Memory B cell (primary cell): Measurements from ENCODE around the gene CACNA2D4.

Source experiments
- ATAC-seq: fragments of 150-1000 bp; cut with Tn5 transposase; 2 replicates; pipeline ENCODE4 v1.10.0; 2021; ENCODE audit warnings: low read depth, mild to moderate bottlenecking, moderate library complexity
- DNase-seq, 2 donors: peaks; one replicate each; pipeline ENCODE4 v3.0.0; 2022; ENCODE audit warnings: low spot score in 2 of 2
- H3K27ac Mint-ChIP-seq: one replicate; pipeline ENCODE4 v1.8.0; 2022; ENCODE audit warnings: mild to moderate bottlenecking, moderate library complexity, mixed read lengths
- H3K27me3 Mint-ChIP-seq: one replicate; pipeline ENCODE4 v1.8.0; 2022; ENCODE audit warnings: mixed read lengths
- H3K36me3 Mint-ChIP-seq: one replicate; pipeline ENCODE4 v1.8.0; 2022; ENCODE audit warnings: mild to moderate bottlenecking, mixed read lengths
- H3K4me1 Mint-ChIP-seq: one replicate; pipeline ENCODE4 v1.8.0; 2022; ENCODE audit warnings: mixed read lengths
- H3K4me3 Mint-ChIP-seq: one replicate; pipeline ENCODE4 v1.8.0; 2022; ENCODE audit warnings: mild to moderate bottlenecking, moderate library complexity, mixed read lengths
- H3K9me3 Mint-ChIP-seq: one replicate; pipeline ENCODE4 v1.8.0; 2022; ENCODE audit warnings: mixed read lengths

The CACNA2D4 gene

DNA sequence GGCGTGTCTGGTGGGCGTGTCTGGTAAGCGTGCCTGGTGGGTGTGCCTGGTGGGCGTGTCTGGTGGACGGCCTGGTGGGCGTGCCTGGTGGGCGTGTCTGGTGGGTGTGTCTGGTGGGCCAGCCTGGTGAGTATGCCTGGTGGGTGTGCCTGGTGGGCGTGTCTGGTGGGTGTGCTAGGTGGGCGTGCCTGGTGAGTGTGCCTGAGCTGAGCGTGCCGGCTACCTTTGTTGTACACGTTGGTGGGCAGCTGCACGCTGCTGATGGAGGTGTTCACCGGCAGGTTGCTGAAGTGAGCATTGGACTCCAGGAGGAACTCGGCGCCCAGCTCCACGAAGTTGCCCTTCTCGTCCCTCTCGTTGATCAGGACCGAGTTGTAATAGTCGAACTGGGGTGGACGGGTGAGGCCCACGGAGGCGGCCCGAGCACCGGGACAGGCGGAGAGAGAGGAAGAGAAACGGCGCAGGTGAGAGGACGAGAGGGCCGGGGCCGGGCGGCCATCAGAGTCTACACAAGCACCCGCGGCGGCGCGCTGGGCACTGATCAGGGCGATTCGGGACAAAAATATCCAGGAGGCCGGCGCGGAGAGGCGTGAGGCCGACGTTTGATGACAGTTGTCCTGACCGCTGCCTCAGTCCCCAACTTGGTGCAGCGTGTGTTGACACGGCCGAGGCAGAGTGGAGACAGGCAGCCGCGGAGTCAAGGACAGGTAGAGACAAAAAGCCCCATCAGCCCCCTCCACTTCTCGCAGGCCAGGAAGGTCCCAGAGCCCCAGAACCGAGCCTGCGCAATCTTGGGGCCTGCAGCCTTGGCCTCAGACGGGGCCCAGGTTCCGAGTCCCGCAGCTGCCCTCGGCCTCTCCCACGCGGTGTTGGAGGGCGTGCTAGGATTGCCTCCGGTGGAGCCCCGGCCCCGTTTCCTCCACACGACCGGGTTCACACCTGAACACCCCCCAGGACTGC, 10.5 kb downstream of the CACNA2D4 start:
- Mint-ChIP-seq H3K4me1 (peaks cover 4% of the 10 kb centered on the region), H3K27ac (no peak overlapping the region), H3K27me3 (peaks cover 11% of the 10 kb centered on the region), H3K4me3 (peak overlapping the region; percentile 77), H3K36me3 (peaks cover 9% of the 10 kb centered on the region), H3K9me3 (peaks cover 16% of the 10 kb centered on the region)
- DNase-seq (peak; percentile 25 to 29), ATAC-seq (peak; percentile 78)

DNA sequence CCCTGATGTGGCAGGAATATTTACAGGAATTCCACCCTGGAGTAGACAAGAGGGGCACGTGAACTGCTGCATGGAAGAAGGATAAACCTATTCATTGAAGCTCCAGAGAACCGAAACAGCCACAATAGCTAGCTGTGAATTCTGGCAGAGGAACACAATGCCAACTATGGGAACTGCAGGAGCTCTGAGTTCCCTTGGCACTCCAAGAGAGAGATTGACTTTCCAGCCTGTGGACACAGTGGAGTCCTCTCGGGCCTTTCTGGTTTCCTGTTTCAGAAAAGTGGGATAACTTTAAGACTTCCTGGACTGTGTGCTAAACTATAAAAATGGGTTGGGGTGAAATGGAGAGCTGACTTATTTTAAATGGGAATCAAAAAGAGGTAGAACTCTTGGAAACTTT, 11.9 kb downstream of the CACNA2D4 start:
- peaks cover 22% of the 10 kb centered on the region for H3K9me3 Mint-ChIP-seq
- H3K4me1 Mint-ChIP-seq: peaks cover 4% of the 10 kb centered on the region
- peaks cover 10% of the 10 kb centered on the region for H3K36me3 Mint-ChIP-seq
- ATAC-seq (no peak), DNase-seq (no peak)
- H3K27me3 Mint-ChIP-seq: peaks cover 13% of the 10 kb centered on the region
- no peak overlapping the region for H3K4me3 Mint-ChIP-seq
- H3K27ac Mint-ChIP-seq: no peak overlapping the region

DNA sequence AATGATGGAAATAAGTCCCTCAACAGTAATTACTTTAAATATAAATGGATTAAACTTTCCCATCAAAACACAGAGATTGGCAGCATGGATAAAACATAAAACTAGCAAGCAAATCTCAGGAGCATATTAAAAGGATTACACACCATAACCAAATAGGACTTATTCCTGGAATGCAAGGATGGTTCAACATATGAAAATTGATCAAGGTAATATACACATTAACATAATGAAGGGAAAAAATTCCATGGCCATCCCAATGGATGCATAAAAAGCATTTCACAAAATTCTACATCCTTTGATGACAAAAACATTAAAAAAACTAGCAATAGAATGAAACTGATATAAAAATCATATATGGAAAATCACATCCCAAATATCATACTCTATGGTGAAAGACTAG, 13.6 kb downstream of the CACNA2D4 start:
- Mint-ChIP-seq H3K27me3 (peaks cover 7% of the 10 kb centered on the region), H3K36me3 (peaks cover 4% of the 10 kb centered on the region), H3K9me3 (peaks cover 19% of the 10 kb centered on the region), H3K4me3 (no peak overlapping the region), H3K4me1 (peaks cover 4% of the 10 kb centered on the region), H3K27ac (no peak overlapping the region)
- no peak for DNase-seq
- no peak for ATAC-seq

DNA sequence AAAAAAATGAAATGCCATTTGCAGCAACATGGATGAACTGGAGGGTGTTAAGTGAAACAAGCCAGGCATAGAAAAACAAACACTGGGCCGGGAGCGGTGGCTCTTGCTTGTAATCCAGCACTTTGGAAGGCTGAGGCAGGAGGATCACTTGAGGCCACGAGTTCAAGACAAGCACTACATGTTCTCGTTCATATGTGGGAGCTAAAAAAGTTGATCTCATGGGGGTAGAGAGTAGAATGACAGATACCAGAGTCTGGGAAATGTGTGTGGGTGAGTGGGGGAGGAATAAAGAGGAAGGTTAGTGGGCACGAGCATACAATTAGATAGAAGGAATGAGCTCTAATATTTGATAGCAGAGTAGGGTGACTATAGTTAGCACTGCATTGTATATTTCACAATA, 21.5 kb downstream of the CACNA2D4 start:
- DNase-seq (no peak), ATAC-seq (no peak)
- peaks cover 19% of the 10 kb centered on the region for H3K9me3 Mint-ChIP-seq
- no peaks in the 10 kb centered on the region for H3K4me1 Mint-ChIP-seq
- no peak overlapping the region for H3K27ac Mint-ChIP-seq
- peaks cover 3% of the 10 kb centered on the region for H3K36me3 Mint-ChIP-seq
- peaks cover 9% of the 10 kb centered on the region for H3K27me3 Mint-ChIP-seq
- no peak overlapping the region for H3K4me3 Mint-ChIP-seq

DNA sequence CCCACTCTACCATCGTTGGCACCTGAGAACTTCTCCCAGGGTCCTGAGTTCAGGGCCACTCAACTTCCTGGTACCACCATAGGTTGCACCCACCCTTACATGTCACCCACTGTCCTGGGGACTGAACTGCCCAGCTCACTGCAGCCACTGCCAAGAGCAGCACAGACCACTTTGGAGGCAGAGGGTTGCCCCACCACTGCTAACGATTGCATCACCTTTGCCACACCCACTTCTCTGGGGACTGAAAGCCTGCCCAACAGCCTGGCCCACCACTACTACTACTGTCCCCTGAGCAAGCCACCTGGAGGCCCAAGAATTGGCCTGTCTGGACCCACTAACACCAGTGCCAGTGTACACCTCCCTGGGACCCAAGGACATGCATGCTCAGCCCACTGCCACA, 27.6 kb downstream of the CACNA2D4 start:
- peaks cover 24% of the 10 kb centered on the region for H3K27me3 Mint-ChIP-seq
- H3K9me3 Mint-ChIP-seq: peaks cover 16% of the 10 kb centered on the region
- no peak overlapping the region for H3K4me3 Mint-ChIP-seq
- peaks cover 8% of the 10 kb centered on the region for H3K36me3 Mint-ChIP-seq
- ATAC-seq (no peak), DNase-seq (no peak)
- no peak overlapping the region for H3K27ac Mint-ChIP-seq
- no peaks in the 10 kb centered on the region for H3K4me1 Mint-ChIP-seq

DNA sequence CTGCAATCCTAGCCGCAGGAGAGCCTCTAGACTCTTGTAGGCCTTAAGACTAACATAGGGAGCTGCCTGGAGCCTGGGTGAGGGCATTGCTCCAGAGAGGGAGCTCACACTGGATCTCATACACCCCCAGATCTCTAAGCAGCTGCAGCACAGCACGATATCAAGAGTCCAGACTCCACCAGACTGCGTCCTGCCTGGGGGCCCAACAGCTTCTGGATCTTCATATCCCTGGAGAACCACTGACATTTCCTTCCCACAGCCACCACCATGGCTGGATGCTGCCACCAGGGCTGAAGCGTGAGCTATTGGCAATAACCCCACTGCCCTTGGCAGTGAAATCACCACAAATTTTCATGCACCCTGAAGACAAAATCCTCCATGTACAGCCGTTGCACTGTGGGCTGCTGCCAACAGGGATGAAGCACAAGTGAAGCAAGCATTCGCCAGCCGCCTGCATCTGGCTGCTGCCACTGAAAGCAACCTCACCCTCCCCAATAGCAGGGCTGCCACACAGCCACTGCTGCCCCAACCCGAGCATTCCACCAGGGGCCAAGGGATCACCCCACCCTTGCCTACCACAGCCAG, 28.2 kb downstream of the CACNA2D4 start:
- Mint-ChIP-seq H3K27me3 (peaks cover 24% of the 10 kb centered on the region), H3K36me3 (peaks cover 8% of the 10 kb centered on the region), H3K27ac (no peak overlapping the region), H3K4me3 (no peak overlapping the region), H3K4me1 (no peaks in the 10 kb centered on the region), H3K9me3 (peaks cover 16% of the 10 kb centered on the region)
- DNase-seq: no peak
- ATAC-seq: no peak

DNA sequence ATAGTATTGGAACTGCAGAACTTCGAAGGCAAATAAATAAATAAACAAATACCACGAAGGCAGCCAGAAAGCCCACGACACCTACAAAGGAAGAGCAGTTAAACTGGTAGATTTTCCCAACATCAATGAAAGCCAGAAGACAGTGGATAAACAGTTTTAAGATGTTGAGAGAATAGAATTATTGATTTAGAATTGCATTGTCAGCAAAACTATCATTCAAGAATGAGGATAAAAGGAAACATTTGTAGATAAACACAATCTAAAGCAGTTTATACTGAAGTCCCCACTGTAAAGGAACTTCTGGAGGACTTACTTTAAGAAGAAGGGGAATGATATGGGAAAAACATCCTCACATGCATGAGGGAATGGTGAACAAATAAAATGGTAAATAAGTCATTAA, 29.5 kb downstream of the CACNA2D4 start:
- Mint-ChIP-seq H3K9me3 (peaks cover 15% of the 10 kb centered on the region), H3K4me3 (no peak overlapping the region), H3K27me3 (peaks cover 26% of the 10 kb centered on the region), H3K4me1 (no peaks in the 10 kb centered on the region), H3K27ac (no peak overlapping the region), H3K36me3 (peaks cover 7% of the 10 kb centered on the region)
- DNase-seq: no peak
- no peak for ATAC-seq

DNA sequence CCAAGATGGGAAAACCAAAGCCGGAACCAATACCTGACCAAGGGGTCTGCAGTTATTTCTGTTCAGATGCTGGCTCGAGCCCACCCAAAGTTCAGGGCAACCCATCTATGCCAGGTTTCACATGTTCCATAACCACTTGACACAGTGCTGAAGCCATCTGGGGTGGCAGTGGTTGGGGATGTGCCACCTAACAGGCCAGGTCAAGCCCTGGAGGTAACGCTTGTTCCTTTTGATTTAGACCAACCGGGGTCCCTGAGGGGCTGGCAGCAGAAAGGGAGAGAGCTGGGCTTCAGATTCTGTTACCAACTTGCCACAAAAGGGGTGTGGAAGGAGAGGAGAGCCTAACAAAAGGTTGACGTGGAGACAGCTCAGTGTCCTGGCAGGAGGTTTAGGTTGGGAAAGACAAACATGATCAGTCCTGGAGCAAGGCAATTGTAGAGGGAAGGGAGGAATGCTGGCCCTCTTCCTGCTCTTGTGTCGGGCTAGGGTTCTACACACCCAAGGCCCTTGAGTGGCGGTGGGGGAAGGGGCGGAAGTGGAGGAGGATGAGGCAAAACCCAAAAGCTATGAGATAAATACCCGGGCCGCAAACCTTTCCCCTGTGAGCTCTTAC, 31.9 kb downstream of the CACNA2D4 start:
- peaks cover 5% of the 10 kb centered on the region for H3K36me3 Mint-ChIP-seq
- H3K27me3 Mint-ChIP-seq: peaks cover 27% of the 10 kb centered on the region
- no peak overlapping the region for H3K27ac Mint-ChIP-seq

DNA sequence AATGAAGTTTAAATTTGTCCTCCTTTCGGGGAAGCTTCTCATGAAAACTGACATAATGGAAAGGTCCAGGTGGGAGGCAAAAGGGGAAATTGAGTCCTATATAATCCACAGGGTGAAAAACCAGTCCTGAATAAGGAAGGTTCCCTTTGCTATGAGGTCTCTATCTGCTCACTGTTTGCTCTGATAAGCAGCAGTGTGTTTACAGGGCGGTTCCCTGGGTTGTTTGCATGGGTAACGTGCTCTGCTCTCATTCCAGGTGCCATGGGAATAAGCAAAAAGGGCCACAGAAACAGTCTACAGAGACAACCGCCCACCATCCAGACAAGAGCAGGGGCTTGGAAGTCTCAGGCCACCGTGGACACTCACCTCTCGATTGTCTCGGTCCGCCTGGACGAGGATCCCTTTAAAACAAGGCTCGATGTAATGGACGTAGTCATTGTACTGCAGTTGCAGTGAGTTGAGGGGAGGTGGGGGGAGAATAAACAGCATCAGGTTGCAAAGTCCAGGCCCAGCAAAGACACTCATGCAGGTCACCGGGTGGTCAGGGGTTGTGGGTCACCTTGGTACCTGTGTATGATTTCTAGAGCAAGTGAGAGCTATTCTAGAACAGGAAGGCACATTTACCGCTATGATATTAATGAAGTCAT, 32.7 kb downstream of the CACNA2D4 start:
- no peaks in the 10 kb centered on the region for H3K4me1 Mint-ChIP-seq
- H3K27me3 Mint-ChIP-seq: peaks cover 25% of the 10 kb centered on the region
- DNase-seq (no peak), ATAC-seq (no peak)
- peaks cover 1% of the 10 kb centered on the region for H3K9me3 Mint-ChIP-seq
- peaks cover under 1% of the 10 kb centered on the region for H3K36me3 Mint-ChIP-seq
- H3K4me3 Mint-ChIP-seq: no peak overlapping the region
- no peak overlapping the region for H3K27ac Mint-ChIP-seq

More for the DNA sequence above, 31.9 kb downstream of the CACNA2D4 start:
- Mint-ChIP-seq H3K9me3 (peaks cover 1% of the 10 kb centered on the region), H3K4me1 (no peaks in the 10 kb centered on the region), H3K4me3 (no peak overlapping the region)
- no peak for ATAC-seq
- DNase-seq: no peak

DNA sequence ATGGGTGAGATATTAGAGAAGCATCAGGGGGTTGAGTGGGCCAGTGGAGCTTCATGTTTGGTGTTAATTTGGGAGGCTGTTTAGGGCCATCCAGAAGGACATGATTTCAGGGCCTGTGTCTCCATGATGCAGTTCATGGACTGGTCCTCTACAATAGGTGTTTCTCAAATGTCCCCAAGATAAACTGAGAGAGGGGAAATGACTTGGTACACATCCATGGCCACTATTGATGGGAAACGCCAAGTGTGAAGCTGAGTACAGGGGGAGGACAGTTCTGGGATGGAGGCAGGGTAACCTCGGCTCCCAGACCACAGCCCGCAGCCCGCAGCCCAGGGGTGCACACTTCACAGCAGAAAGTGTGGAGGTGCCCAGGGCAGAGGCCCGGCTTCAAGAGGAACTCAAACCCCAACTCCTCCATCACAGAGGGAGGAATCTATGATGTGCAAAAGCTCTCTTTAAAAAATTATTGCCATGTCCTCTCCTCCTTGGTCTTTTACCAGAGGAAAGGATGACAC, 33.3 kb downstream of the CACNA2D4 start:
- no peak overlapping the region for H3K4me3 Mint-ChIP-seq
- H3K36me3 Mint-ChIP-seq: no peaks in the 10 kb centered on the region
- no peak overlapping the region for H3K27ac Mint-ChIP-seq
- no peak for DNase-seq
- H3K9me3 Mint-ChIP-seq: peaks cover 1% of the 10 kb centered on the region
- H3K27me3 Mint-ChIP-seq: peaks cover 24% of the 10 kb centered on the region
- no peaks in the 10 kb centered on the region for H3K4me1 Mint-ChIP-seq
- ATAC-seq: no peak

DNA sequence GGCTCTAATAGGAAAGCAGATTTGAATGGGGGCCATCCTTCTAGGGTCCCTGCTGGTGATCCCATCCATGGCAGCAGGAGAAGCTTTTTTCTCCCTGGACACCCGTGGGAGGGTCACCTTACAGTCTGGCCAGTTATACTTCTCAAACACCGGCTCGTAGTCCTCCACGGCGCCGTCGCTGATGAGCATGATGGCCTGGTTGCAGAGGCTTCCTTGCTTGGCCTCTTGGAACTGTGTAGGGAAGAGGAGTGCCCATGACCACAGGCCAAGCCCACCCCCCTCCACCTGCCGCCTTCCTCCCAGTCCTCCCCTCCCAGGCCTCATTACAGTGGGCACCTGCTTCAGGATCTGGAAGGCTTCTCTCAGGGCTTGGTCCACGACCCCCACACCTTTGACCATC, 33.8 kb downstream of the CACNA2D4 start:
- H3K4me1 Mint-ChIP-seq: no peaks in the 10 kb centered on the region
- DNase-seq: no peak
- no peak for ATAC-seq
- H3K27me3 Mint-ChIP-seq: peaks cover 24% of the 10 kb centered on the region
- no peaks in the 10 kb centered on the region for H3K36me3 Mint-ChIP-seq
- H3K27ac Mint-ChIP-seq: no peak overlapping the region
- peaks cover 1% of the 10 kb centered on the region for H3K9me3 Mint-ChIP-seq
- no peak overlapping the region for H3K4me3 Mint-ChIP-seq

DNA sequence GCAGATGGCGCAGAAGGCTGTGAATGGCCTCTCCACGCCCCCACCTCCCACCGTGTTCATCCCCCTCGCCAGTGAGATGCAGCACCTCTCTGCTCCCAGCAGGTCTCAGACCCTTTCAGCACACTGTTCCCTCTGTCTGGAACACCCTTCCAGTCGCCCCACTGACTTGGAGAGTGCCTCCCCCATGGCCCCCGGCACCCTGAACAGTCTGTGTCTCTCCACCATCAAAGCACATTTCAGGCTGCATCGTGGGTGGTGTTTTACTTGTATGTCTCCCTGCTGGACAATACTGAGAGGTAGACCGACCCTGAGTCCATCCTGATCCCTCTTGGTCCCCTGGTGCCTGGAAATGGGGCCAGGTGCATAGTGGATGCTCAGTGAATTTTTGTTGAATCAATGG, 34.9 kb downstream of the CACNA2D4 start:
- no peak for ATAC-seq
- peaks cover 22% of the 10 kb centered on the region for H3K27me3 Mint-ChIP-seq
- H3K27ac Mint-ChIP-seq: no peak overlapping the region
- no peaks in the 10 kb centered on the region for H3K36me3 Mint-ChIP-seq
- H3K4me3 Mint-ChIP-seq: no peak overlapping the region
- no peak for DNase-seq
- no peaks in the 10 kb centered on the region for H3K4me1 Mint-ChIP-seq
- no peaks in the 10 kb centered on the region for H3K9me3 Mint-ChIP-seq

DNA sequence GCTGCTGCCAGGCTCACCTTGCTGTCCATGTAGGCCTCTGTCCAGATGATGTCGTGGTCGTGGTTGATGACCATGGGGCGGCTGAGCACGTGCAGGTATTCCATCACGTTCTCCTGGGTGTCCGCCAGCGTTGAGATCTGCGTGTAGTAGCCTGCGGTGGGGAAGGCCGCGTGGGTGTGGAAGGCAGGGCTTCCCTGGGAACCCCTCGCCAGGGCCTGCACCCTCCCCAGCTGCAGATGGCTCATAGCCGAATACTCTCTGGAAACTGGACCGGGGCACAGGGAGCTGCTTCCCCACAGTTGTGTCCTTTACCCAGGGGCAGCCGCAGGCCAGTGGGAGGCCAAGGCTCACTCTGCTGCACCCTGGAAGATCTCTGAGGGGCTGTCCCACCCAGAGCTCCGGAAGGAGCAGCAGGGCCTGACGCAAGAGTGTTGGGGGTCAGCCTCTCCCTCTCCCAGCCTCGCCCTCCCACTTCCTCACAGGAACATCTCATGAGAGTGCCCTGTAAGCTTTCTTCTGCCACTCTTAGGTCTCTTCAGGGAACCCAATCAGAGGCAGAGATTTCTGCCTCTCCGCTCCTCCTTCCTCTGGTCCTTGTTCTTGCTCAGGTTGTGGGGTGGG, 35.5 kb downstream of the CACNA2D4 start:
- Mint-ChIP-seq H3K4me3 (no peak overlapping the region), H3K4me1 (no peaks in the 10 kb centered on the region), H3K27me3 (peaks cover 19% of the 10 kb centered on the region), H3K9me3 (no peaks in the 10 kb centered on the region), H3K36me3 (no peaks in the 10 kb centered on the region), H3K27ac (no peak overlapping the region)
- DNase-seq (no peak), ATAC-seq (no peak)
